ENCODE results near the gene NUPR1. TPM values are rescaled to one million over a fixed set of nuclear protein-coding genes. Genes with fewer than 3 reads are reported as not detected.

The NUPR1 gene
- total and polyA plus RNA-seq, 2 of the 13 experiments (the other 11 are each of a cell fraction or from before 2014, with no cell fraction given), result 18.0 to 25.6 TPM

DNA sequence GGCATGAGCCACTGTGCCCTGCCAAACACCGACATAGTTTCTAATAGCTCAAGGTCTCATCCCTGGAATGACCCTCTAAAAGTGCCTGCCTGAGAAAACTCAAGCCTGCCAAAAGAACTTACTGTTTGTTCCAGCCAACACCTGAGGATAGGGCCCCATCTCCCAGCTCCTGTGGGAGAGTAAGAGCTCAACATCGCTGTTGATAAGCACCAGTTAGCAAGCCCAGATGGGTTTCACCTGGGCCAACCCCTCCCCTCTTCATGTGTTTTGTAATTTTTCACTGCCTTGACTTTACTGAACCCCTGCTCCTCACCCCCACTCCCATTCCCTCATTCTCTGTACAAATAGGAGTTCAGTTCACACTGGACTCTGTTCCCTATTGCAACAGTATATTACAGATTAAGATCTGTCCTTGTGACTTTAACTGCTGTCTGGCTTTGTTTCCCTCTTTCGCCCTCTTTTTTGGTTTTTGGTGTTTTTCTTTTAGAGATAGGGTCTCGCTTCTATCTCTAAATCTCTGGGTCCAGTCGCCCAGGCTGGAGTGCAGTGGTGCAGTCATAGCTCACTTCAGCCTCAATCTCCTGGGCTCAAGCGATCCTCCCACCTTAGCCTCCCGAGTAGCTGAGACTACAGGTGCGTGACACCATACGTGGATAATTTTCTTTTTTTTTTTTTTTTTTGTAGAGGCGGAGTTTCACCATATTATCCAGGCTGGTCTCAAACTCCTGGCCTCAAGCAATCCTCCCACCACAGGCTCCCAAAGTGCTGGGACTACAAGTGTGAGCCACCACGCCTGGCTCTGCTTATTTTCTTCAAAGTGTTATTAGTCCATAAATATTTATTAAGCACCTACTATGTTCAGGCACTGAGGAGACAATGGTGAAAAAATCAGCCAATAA is 12.3 kb downstream of the NUPR1 start (continued):
- TF ChIP-seq ZNF33B (CRISPR knock-in tag; IDR thresholded peaks at IDR 0.05) (no peak), CHCHD3 (CRISPR knock-in tag; IDR thresholded peaks at IDR 0.05) (no peak), MXD4 (CRISPR knock-in tag; IDR thresholded peaks at IDR 0.05) (peak; percentile 36; the same call in 1 of the 2 replicates), NFAT5 (CRISPR knock-in tag; IDR thresholded peaks at IDR 0.05) (no peak), GATA4 (IDR thresholded peaks at IDR 0.05; ENCODE audit: borderline replicate concordance, low read depth) (peak; percentile 94), SP5 (CRISPR knock-in tag; IDR thresholded peaks at IDR 0.05; ENCODE audit: borderline replicate concordance, low read depth) (peak; percentile 91), ZNF383 (CRISPR knock-in tag; IDR thresholded peaks at IDR 0.05; ENCODE audit: borderline replicate concordance) (0 out of 2 replicates have a peak, but pooled peaks have one; percentile 77), ZNF557 (CRISPR knock-in tag; IDR thresholded peaks at IDR 0.05) (peak; percentile 80; the same call in 1 of the 2 replicates), FOXM1 (CRISPR knock-in tag; IDR thresholded peaks at IDR 0.05) (no peak), ZBTB20 (CRISPR knock-in tag; IDR thresholded peaks at IDR 0.05; ENCODE audit: borderline replicate concordance, low read depth) (peak; percentile 58; the same call in 1 of the 2 replicates), ZNF550 (CRISPR knock-in tag; IDR thresholded peaks at IDR 0.05; ENCODE audit: borderline replicate concordance) (no peak; the same call in 1 of the 2 replicates), ZNF33A (CRISPR knock-in tag; IDR thresholded peaks at IDR 0.05; ENCODE audit: borderline replicate concordance) (no peak), STAG1 (CRISPR knock-in tag; IDR thresholded peaks at IDR 0.05) (peak; percentile 32), PHF8 (CRISPR knock-in tag; IDR thresholded peaks at IDR 0.05) (no peak; the same call in 1 of the 2 replicates), RNF2 (conservative IDR thresholded peaks at IDR 0.05; ENCODE audit: low read depth) (no peak), ELF1 (CRISPR knock-in tag; IDR thresholded peaks at IDR 0.05) (no peak), SETDB1 (CRISPR knock-in tag; IDR thresholded peaks at IDR 0.05; ENCODE audit: borderline replicate concordance) (no peak), SRSF4 (IDR thresholded peaks at IDR 0.05; ENCODE audit: low read depth, low read length, poor library complexity, severe bottlenecking) (no peak), MTF1 (CRISPR knock-in tag; IDR thresholded peaks at IDR 0.05) (no peak), NCOA1 (CRISPR knock-in tag; IDR thresholded peaks at IDR 0.05) (no peak)
- TF ChIP-seq, protein P1, sequence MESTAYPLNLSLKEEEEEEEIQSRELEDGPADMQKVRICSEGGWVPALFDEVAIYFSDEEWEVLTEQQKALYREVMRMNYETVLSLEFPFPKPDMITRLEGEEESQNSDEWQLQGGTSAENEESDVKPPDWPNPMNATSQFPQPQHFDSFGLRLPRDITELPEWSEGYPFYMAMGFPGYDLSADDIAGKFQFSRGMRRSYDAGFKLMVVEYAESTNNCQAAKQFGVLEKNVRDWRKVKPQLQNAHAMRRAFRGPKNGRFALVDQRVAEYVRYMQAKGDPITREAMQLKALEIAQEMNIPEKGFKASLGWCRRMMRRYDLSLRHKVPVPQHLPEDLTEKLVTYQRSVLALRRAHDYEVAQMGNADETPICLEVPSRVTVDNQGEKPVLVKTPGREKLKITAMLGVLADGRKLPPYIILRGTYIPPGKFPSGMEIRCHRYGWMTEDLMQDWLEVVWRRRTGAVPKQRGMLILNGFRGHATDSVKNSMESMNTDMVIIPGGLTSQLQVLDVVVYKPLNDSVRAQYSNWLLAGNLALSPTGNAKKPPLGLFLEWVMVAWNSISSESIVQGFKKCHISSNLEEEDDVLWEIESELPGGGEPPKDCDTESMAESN (CRISPR knock-in tag; conservative IDR thresholded peaks at IDR 0.05), result peak; percentile 71; the same call in 1 of the 2 replicates
- TF ChIP-seq, protein P2, sequence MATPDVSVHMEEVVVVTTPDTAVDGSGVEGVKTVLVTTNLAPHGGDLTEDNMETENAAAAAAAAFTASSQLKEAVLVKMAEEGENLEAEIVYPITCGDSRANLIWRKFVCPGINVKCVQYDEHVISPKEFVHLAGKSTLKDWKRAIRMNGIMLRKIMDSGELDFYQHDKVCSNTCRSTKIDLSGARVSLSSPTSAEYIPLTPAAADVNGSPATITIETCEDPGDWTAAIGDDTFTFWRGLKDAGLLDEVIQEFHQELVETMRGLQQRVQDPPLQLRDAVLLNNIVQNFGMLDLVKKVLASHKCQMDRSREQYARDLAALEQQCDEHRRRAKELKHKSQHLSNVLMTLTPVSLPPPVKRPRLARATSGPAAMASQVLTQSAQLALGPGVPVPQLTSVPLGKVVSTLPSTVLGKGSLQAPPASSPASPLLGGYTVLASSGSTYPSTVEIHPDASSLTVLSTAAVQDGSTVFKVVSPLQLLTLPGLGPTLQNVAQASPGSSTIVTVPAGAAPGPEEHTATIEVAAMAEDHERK (CRISPR knock-in tag; IDR thresholded peaks at IDR 0.05; ENCODE audit: low read depth), result no peak
